Measurements from ENCODE around the gene ASB6.

DNA sequence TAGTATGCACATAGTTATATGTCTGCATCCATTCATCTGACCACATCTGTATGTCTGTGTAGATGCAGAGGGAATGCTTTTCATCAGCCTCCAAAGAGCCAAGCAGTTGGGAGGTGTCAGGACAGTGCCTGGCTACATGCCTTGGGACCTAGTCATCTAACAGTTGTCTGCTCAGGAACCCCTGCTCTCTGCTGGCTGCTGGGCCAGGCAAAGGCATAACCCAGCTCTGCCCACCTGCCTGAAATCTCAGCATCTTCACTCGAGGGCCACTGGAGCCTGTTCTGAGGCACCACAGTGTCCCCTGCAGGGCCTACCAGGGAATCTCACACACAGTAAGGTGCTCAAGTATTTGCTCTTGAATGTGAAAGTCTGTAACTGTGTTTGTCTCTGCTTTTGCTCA lies 24.8 kb downstream of the ASB6 start:
- TF ChIP-seq, protein P1, sequence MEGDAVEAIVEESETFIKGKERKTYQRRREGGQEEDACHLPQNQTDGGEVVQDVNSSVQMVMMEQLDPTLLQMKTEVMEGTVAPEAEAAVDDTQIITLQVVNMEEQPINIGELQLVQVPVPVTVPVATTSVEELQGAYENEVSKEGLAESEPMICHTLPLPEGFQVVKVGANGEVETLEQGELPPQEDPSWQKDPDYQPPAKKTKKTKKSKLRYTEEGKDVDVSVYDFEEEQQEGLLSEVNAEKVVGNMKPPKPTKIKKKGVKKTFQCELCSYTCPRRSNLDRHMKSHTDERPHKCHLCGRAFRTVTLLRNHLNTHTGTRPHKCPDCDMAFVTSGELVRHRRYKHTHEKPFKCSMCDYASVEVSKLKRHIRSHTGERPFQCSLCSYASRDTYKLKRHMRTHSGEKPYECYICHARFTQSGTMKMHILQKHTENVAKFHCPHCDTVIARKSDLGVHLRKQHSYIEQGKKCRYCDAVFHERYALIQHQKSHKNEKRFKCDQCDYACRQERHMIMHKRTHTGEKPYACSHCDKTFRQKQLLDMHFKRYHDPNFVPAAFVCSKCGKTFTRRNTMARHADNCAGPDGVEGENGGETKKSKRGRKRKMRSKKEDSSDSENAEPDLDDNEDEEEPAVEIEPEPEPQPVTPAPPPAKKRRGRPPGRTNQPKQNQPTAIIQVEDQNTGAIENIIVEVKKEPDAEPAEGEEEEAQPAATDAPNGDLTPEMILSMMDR (IDR thresholded peaks at IDR 0.05): peak in 3 of 6 experiments; percentile 13 to 26 (median 16)
- TF ChIP-seq EP300 (IDR thresholded peaks at IDR 0.05) (no peak), POLR2AphosphoS5 (IDR thresholded peaks at IDR 0.05) (no peak), POLR2A (IDR thresholded peaks at IDR 0.05) (no peak)
